Body of pancreas (tissue), 4 donors: ENCODE data around the gene PHOSPHO1. TPM values are rescaled to one million over a fixed set of nuclear protein-coding genes. Genes with fewer than 3 reads are reported as not detected.

ENCODE experiments used
- ATAC-seq: fragments of 150-250 bp; one replicate; pipeline ENCODE4 v1.9.1; 2016
- DNase-seq, 4 donors: peaks; one replicate each; pipeline ENCODE4 v3.0.0-alpha.2; 2019
- H3K27ac ChIP-seq, 4 donors: fragments of 200-600 bp; sonication (generic); 1 replicate in 3 of 4; 2 replicates in 1 of 4; pipeline versions ENCODE4 v1.5.1 to v1.6.1; 2016 to 2019; ENCODE audit warnings: mild to moderate bottlenecking in 1 of 4, mixed read lengths in 1 of 4, moderate library complexity in 1 of 4
- H3K27me3 ChIP-seq, 2 donors: fragments of 200-600 bp; sonication (generic); one replicate each; pipeline ENCODE4 v1.6.0; 2016; ENCODE audit warnings: mild to moderate bottlenecking in 1 of 2
- H3K36me3 ChIP-seq, 2 donors: fragments of 200-600 bp; sonication (generic); replicated peaks in 1 of 2; 2 replicates each; pipeline ENCODE4 v1.5.1; 2016; ENCODE audit warnings: low read depth in 2 of 2; ENCODE audit not compliant: insufficient read depth in 1 of 2
- H3K4me1 ChIP-seq: fragments of 200-600 bp; sonication (generic); one replicate; pipeline ENCODE4 v1.6.0; 2016
- H3K4me3 ChIP-seq, 2 donors: fragments of 200-600 bp; sonication (generic); 1 replicate in 1 of 2; 2 replicates in 1 of 2; pipeline ENCODE4 v1.5.1; 2016 to 2019
- H3K9me3 ChIP-seq, 3 donors: fragments of 200-600 bp; sonication (generic); 1 replicate in 2 of 3; 2 replicates in 1 of 3; pipeline ENCODE4 v1.5.1; 2016
- POLR2A ChIP-seq, 3 donors: fragments of 450-650 bp; IDR thresholded peaks; one replicate each; pipeline ENCODE4 v1.6.1; 2016; ENCODE audit warnings: antibody characterized with exemption in 3 of 3, mild to moderate bottlenecking in 2 of 3
- WGBS, 2 donors: methylation state at CpG; one replicate each; pipeline ENCODE4 v1.1.5; 2017; 5-methylcytosine and 5-hydroxymethylcytosine counted together
- intact Hi-C: fragments of 100-400 bp; cut with DNase I; formaldehyde crosslinking; loops from one replicate; pipeline ENCODE4 v1.15.1; 2023
- total RNA-seq, 2 donors: library from RNA; depleted of rRNA; stranded (reverse); fragments of >200 nt; gene quantifications; one replicate each; pipeline ENCODE4 v1.1.0, GENCODE V29; 2016
- TF ChIP-seq, protein P1 (sequence below), 7 experiments: fragments of 450-650 bp in 4 of 7; fragments of 200-600 bp in 3 of 7; sonication (generic) in 3 of 7; IDR thresholded peaks; one replicate each; pipeline ENCODE4 v1.5.1; 2016 to 2019; ENCODE audit warnings: antibody characterized with exemption in 7 of 7

PHOSPHO1 gene
- total RNA-seq, 2 donors from 2014 or later = 13.5 TPM; not detected in 1

DNA sequence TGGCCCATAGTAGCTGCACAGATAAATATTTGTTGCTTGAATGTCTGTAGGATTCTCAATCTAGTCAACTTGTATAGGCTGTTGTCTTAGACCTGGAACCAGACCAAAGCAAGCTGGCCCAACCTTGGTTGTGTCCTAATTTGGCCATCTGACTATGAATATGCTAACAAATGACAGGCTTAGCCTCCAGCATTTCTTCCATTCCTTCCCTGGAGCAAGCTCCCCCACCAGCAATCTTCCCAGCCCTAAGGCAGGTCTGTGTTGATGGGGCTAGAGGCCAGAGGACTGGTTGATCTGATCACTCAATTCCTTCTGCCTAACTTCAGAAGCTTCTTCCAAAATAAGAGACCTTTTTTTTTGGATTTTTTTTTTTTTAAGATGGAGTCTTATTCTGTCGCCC is 9.4 kb upstream of the PHOSPHO1 start:
- H3K27ac ChIP-seq = no peak overlapping the region
- ATAC-seq (no peak), DNase-seq (no peak)
- no peaks in the 10 kb centered on the region for H3K9me3 ChIP-seq
- H3K27me3 ChIP-seq = no peaks in the 10 kb centered on the region
- no peaks in the 10 kb centered on the region for H3K36me3 ChIP-seq
- H3K4me1 ChIP-seq = no peaks in the 10 kb centered on the region
- 69 to 78% methylated on average over 1 of the region's 1 CpG for WGBS, 2 donors
- no peak overlapping the region for H3K4me3 ChIP-seq
- no peak for TF ChIP-seq POLR2A (IDR thresholded peaks at IDR 0.05)
- TF ChIP-seq, protein P1, sequence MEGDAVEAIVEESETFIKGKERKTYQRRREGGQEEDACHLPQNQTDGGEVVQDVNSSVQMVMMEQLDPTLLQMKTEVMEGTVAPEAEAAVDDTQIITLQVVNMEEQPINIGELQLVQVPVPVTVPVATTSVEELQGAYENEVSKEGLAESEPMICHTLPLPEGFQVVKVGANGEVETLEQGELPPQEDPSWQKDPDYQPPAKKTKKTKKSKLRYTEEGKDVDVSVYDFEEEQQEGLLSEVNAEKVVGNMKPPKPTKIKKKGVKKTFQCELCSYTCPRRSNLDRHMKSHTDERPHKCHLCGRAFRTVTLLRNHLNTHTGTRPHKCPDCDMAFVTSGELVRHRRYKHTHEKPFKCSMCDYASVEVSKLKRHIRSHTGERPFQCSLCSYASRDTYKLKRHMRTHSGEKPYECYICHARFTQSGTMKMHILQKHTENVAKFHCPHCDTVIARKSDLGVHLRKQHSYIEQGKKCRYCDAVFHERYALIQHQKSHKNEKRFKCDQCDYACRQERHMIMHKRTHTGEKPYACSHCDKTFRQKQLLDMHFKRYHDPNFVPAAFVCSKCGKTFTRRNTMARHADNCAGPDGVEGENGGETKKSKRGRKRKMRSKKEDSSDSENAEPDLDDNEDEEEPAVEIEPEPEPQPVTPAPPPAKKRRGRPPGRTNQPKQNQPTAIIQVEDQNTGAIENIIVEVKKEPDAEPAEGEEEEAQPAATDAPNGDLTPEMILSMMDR (IDR thresholded peaks at IDR 0.05) = no peak
- intact Hi-C loops = no loop called here

DNA sequence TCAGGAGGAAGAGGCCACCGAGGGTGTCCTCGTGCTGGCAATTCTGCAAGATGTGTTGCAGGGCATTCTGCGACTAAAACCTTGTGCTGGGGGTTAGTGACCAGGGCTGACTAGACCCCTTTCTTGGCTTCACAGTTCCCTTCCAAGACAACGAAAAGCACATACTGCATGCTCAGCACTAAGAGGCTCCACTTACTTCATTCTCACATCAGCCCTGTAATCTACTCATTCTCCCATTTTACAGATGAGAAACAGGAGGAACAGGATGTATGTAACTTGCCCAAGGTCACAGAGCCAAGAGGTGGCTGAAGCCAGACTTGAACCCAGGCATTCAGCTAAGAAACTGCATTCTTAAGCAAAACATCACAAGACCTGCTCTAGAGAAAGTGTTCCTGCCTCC is 5.3 kb upstream of the PHOSPHO1 start:
- H3K27me3 ChIP-seq = peaks cover 0 to 6% of the 10 kb centered on the region in 2 donors
- DNase-seq (no peak), ATAC-seq (no peak)
- WGBS, 2 donors = 57 to 73% methylated on average over 4 of the region's 4 CpGs
- intact Hi-C loops = no loop called here
- H3K27ac ChIP-seq = no peak overlapping the region
- H3K4me1 ChIP-seq = peaks cover 4% of the 10 kb centered on the region
- TF ChIP-seq, protein P1 (IDR thresholded peaks at IDR 0.05) = no peak
- TF ChIP-seq POLR2A (IDR thresholded peaks at IDR 0.05) = no peak
- H3K9me3 ChIP-seq = no peaks in the 10 kb centered on the region
- H3K4me3 ChIP-seq = no peak overlapping the region
- no peaks in the 10 kb centered on the region for H3K36me3 ChIP-seq

GRCh38 chr17:49234509-49235080 is 4.0 kb upstream of the PHOSPHO1 start:
- H3K27ac ChIP-seq = no peak overlapping the region
- intact Hi-C loops = no loop called here
- no peaks in the 10 kb centered on the region for H3K9me3 ChIP-seq
- DNase-seq = no peak
- no peaks in the 10 kb centered on the region for H3K36me3 ChIP-seq
- H3K27me3 ChIP-seq = peaks cover 0 to 11% of the 10 kb centered on the region in 2 donors
- H3K4me3 ChIP-seq = no peak overlapping the region
- TF ChIP-seq, protein P1 (IDR thresholded peaks at IDR 0.05) = no peak
- no peak for TF ChIP-seq POLR2A (IDR thresholded peaks at IDR 0.05)
- ATAC-seq = no peak
- H3K4me1 ChIP-seq = peaks cover 15% of the 10 kb centered on the region
- WGBS, 2 donors = 72% methylated on average over 5 of the region's 5 CpGs

GRCh38 chr17:49231563-49231894 is 942 bp upstream of the PHOSPHO1 start:
- Histone ChIP-seq H3K9me3 (no peaks in the 10 kb centered on the region), H3K27me3 (peaks cover 0 to 16% of the 10 kb centered on the region in 2 donors), H3K4me1 (peaks cover 15% of the 10 kb centered on the region), H3K4me3 (no peak overlapping the region), H3K27ac (no peak overlapping the region), H3K36me3 (no peaks in the 10 kb centered on the region)
- no peak for ATAC-seq
- intact Hi-C loops = no loop called here
- no peak for DNase-seq
- TF ChIP-seq POLR2A (IDR thresholded peaks at IDR 0.05) = no peak
- TF ChIP-seq, protein P1 (IDR thresholded peaks at IDR 0.05) = no peak
- 71 to 73% methylated on average over 7 of the region's 7 CpGs for WGBS, 2 donors
